MM.1S (cell line): Measurements from ENCODE around the gene WFIKKN2.

ENCODE experiments used
- EZH2 ChIP-seq: fragments of 300-600 bp; sonication (generic); optimal IDR thresholded peaks from 2 replicates; pipeline ENCODE3; 2017; ENCODE audit warnings: low read depth, mild to moderate bottlenecking, antibody characterized with exemption, low read length, mixed read lengths
- EZH2phosphoT487 ChIP-seq: fragments of 300-600 bp; sonication (generic); IDR thresholded peaks from 2 replicates; pipeline ENCODE4 v1.6.1; 2018; ENCODE audit warnings: antibody characterized with exemption, low read length
- TF ChIP-seq, protein P1 (sequence below): fragments of 300-600 bp; sonication (generic); IDR thresholded peaks from 2 replicates; pipeline ENCODE4 v1.5.1; 2016; ENCODE audit warnings: antibody characterized with exemption, low read length, mixed read lengths

DNA sequence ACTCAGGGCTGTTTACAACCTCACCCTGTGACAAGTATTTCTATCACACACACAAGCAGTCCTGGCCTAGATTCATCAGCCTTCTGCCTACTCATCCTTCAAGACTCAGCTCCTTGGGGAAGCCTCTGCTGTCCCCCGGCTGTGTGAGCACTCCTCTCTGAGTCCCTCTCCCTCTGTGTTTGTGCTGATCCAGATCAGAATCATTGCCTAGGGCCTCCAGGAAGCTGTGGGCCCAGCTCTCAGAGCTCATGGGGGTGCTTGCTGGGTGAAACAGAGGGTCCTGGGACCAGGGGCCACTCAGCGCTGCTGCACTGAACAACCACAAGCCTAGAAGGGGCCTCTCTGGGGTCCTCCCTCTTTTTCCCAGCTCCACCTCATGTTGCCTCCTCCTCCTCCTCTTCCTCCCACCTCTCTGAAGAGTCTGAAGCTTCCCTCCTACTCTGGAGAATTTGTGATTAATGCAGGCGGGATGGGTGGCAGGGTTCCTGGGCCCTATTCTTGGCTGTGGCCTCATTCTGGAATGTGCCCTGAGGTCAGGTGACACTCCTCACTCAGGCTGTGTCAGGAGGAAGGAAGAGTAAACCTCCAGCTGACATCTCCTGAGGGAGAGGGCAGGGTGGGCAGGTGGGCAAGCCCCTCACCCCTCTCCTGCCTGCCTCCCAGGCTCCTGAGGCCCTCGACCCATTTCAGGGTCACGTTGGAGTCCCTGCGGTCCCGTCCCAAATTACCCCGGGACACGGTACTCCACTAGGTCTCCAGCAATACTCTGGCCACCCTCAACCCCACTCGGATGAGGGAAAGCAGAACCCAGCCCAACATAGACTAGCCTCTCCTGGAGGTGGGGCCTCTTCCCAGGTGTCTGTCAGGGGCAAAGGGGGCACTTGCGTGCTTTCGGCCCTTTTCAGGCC is 10.1 kb downstream of the WFIKKN2 start:
- TF ChIP-seq, protein P1, sequence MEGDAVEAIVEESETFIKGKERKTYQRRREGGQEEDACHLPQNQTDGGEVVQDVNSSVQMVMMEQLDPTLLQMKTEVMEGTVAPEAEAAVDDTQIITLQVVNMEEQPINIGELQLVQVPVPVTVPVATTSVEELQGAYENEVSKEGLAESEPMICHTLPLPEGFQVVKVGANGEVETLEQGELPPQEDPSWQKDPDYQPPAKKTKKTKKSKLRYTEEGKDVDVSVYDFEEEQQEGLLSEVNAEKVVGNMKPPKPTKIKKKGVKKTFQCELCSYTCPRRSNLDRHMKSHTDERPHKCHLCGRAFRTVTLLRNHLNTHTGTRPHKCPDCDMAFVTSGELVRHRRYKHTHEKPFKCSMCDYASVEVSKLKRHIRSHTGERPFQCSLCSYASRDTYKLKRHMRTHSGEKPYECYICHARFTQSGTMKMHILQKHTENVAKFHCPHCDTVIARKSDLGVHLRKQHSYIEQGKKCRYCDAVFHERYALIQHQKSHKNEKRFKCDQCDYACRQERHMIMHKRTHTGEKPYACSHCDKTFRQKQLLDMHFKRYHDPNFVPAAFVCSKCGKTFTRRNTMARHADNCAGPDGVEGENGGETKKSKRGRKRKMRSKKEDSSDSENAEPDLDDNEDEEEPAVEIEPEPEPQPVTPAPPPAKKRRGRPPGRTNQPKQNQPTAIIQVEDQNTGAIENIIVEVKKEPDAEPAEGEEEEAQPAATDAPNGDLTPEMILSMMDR, result no peak
- TF ChIP-seq EZH2 (no peak), EZH2phosphoT487 (no peak)
